ENCODE data around the gene CLEC18B. TPM values are rescaled to one million over a fixed set of nuclear protein-coding genes. Genes with fewer than 3 reads are reported as not detected.

The CLEC18B gene
- total and polyA plus RNA-seq, 4 donors = 0.21 to 1.3 (median 0.43) TPM; not detected in 1

DNA sequence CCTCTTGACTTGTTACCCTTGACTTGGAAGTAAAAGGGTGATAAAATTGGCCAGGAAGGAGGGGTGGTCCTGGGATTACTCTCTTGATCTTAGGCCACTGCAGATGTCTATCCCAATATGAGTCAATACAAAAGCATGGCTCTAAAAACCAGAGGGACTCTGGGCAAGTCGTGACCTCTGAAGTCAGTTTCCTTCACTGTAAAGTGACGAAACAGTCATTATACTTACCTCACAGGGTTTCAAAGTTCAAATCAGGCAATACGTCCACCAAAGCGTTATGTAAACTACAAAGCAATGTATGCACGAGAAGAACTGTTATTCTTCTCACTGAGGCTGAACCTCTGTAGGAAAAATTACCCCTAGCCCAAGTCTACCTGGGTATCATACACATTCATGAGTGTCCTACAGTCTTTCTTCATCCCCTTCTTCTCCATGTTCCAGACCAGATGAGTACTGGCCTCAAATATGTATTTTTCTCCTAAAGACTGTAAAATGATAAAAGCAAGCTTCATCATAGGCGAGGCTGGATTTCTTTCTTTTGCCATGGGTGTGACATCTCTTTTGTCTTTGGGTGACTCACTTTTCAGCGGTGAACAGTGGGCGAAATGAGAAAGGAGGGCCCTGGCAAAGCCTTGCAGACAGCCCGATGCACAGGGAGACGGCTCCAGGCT lies 34.5 kb upstream of the CLEC18B start:
- Histone ChIP-seq H3K4me1 (ENCODE audit: control insufficient read depth in 4 of 4, insufficient read depth in 4 of 4, low read length in 3 of 4) (peaks cover 0 to 2% (median 0%) of the 10 kb centered on the region in 4 donors), H3K9me3 (ENCODE audit: control insufficient read depth in 4 of 4, low read length in 3 of 4) (no peaks in the 10 kb centered on the region), H3K36me3 (ENCODE audit: control insufficient read depth in 4 of 4, insufficient read depth in 3 of 4, low read depth in 1 of 4, low read length in 3 of 4) (peaks cover 8 to 80% (median 50%) of the 10 kb centered on the region in 4 donors), H3K27ac (ENCODE audit: low read depth in 1 of 2, low read length in 2 of 2) (no peak overlapping the region), H3K9ac (ENCODE audit: low read depth in 1 of 2, low read length in 2 of 2) (no peak overlapping the region), H3K27me3 (ENCODE audit: control insufficient read depth in 4 of 4, insufficient read depth in 4 of 4, low read length in 3 of 4) (no peaks in the 10 kb centered on the region), H3K4me3 (ENCODE audit: low read depth in 1 of 3, low read length in 3 of 3) (no peak overlapping the region)
- 83% methylated on average over 10 of the region's 10 CpGs for WGBS
- TF ChIP-seq GABPA (IDR thresholded peaks at IDR 0.05 in 1 of 2, conservative IDR thresholded peaks at IDR 0.05 in 1 of 2) (no peak), HNF4G (IDR thresholded peaks at IDR 0.05) (no peak), FOXA2 (IDR thresholded peaks at IDR 0.05) (no peak), RXRA (IDR thresholded peaks at IDR 0.05) (no peak), RAD21 (IDR thresholded peaks at IDR 0.05) (no peak), EGR1 (IDR thresholded peaks at IDR 0.05; ENCODE audit: low read depth in 2 of 2) (no peak)
- TF ChIP-seq, protein P1, sequence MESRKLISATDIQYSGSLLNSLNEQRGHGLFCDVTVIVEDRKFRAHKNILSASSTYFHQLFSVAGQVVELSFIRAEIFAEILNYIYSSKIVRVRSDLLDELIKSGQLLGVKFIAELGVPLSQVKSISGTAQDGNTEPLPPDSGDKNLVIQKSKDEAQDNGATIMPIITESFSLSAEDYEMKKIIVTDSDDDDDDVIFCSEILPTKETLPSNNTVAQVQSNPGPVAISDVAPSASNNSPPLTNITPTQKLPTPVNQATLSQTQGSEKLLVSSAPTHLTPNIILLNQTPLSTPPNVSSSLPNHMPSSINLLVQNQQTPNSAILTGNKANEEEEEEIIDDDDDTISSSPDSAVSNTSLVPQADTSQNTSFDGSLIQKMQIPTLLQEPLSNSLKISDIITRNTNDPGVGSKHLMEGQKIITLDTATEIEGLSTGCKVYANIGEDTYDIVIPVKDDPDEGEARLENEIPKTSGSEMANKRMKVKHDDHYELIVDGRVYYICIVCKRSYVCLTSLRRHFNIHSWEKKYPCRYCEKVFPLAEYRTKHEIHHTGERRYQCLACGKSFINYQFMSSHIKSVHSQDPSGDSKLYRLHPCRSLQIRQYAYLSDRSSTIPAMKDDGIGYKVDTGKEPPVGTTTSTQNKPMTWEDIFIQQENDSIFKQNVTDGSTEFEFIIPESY (IDR thresholded peaks at IDR 0.05) = no peak
- TF ChIP-seq, protein P2, sequence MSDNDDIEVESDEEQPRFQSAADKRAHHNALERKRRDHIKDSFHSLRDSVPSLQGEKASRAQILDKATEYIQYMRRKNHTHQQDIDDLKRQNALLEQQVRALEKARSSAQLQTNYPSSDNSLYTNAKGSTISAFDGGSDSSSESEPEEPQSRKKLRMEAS (IDR thresholded peaks at IDR 0.05) = no peak
- DNase-seq (ENCODE audit: low spot score) = no peak

DNA sequence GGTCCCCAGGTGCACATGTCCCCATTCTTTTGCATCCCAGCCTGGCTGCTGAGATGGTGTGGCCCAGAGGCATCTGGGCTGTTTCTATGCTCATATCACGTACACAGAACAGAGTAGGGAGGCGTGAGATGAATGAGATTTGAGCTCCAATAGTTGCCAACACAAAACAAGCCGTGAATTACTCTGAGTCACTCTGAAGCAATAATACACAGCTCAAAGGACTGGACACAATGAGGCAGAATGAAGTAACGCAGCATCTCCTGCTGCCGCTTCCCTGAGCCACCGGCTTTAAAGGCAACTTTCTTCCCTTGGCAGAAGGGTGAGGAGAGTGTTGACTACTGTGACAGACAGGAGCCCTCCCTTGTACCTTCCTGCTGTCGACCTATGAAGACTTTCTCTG lies 33.9 kb upstream of the CLEC18B start:
- Histone ChIP-seq H3K9me3 (ENCODE audit: control insufficient read depth in 4 of 4, low read length in 3 of 4) (no peaks in the 10 kb centered on the region), H3K27ac (ENCODE audit: low read depth in 1 of 2, low read length in 2 of 2) (no peak overlapping the region), H3K4me1 (ENCODE audit: control insufficient read depth in 4 of 4, insufficient read depth in 4 of 4, low read length in 3 of 4) (peaks cover 0 to 2% (median 0%) of the 10 kb centered on the region in 4 donors), H3K36me3 (ENCODE audit: control insufficient read depth in 4 of 4, insufficient read depth in 3 of 4, low read depth in 1 of 4, low read length in 3 of 4) (peaks cover 8 to 75% (median 46%) of the 10 kb centered on the region in 4 donors), H3K27me3 (ENCODE audit: control insufficient read depth in 4 of 4, insufficient read depth in 4 of 4, low read length in 3 of 4) (no peaks in the 10 kb centered on the region), H3K9ac (ENCODE audit: low read depth in 1 of 2, low read length in 2 of 2) (no peak overlapping the region), H3K4me3 (ENCODE audit: low read depth in 1 of 3, low read length in 3 of 3) (no peak overlapping the region)
- no peak for DNase-seq (ENCODE audit: low spot score)
- TF ChIP-seq RAD21 (IDR thresholded peaks at IDR 0.05) (no peak), GABPA (IDR thresholded peaks at IDR 0.05 in 1 of 2, conservative IDR thresholded peaks at IDR 0.05 in 1 of 2) (no peak), NR2F2 (IDR thresholded peaks at IDR 0.05) (no peak), FOXA2 (IDR thresholded peaks at IDR 0.05) (no peak), YY1 (IDR thresholded peaks at IDR 0.05) (no peak), HNF4A (conservative IDR thresholded peaks at IDR 0.05) (no peak), FOXA1 (IDR thresholded peaks at IDR 0.05) (no peak)
- TF ChIP-seq, protein P3, sequence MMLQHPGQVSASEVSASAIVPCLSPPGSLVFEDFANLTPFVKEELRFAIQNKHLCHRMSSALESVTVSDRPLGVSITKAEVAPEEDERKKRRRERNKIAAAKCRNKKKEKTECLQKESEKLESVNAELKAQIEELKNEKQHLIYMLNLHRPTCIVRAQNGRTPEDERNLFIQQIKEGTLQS (IDR thresholded peaks at IDR 0.05) = no peak
- WGBS = 95% methylated on average over 7 of the region's 7 CpGs

DNA sequence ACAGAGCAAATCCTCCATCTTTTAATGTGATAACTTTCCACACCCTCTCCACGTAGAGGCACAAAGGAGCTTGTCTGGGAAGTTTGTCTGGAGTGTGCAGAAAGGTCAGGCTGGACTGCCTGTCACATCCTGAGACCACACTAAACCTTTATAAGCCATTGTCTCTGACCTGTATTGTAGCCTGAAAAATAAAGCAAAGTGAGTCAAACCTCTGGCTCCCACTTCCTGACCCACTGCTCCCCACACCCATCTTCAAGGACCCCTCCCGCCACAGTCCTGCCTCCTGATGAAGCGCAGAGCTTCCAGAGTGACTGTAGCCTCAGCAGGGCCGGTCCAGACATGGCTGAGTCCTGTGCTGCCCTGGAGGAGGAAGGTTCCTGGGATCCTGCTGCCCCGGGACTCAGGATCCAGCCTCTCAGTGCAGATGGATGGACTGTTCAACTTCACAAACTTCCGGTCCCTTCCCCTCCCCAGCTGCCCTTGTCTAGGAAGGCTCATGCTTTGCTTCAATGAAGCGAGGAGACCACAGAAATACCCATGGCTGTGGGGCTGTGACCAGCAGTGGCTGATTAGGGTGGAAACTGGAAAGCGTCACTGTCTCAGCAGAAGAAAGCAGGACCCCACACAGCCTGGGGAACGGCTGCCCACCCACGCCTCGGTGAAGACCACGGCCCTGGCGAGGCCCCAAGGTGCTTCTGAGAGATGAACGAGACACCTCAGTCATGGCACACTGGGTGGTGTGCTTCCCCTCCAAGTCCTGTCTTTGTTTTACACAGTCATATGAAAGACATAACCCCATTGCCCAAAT lies 30.9 kb upstream of the CLEC18B start:
- Histone ChIP-seq H3K27me3 (ENCODE audit: control insufficient read depth in 4 of 4, insufficient read depth in 4 of 4, low read length in 3 of 4) (no peaks in the 10 kb centered on the region), H3K9me3 (ENCODE audit: control insufficient read depth in 4 of 4, low read length in 3 of 4) (no peaks in the 10 kb centered on the region), H3K27ac (ENCODE audit: low read depth in 1 of 2, low read length in 2 of 2) (no peak overlapping the region), H3K4me1 (ENCODE audit: control insufficient read depth in 4 of 4, insufficient read depth in 4 of 4, low read length in 3 of 4) (peaks cover 0 to 4% (median 0%) of the 10 kb centered on the region in 4 donors), H3K9ac (ENCODE audit: low read depth in 1 of 2, low read length in 2 of 2) (no peak overlapping the region), H3K36me3 (ENCODE audit: control insufficient read depth in 4 of 4, insufficient read depth in 3 of 4, low read depth in 1 of 4, low read length in 3 of 4) (peaks cover 5 to 52% (median 43%) of the 10 kb centered on the region in 4 donors), H3K4me3 (ENCODE audit: low read depth in 1 of 3, low read length in 3 of 3) (no peak overlapping the region)
- 94% methylated on average over 14 of the region's 14 CpGs for WGBS
- TF ChIP-seq, protein P4, sequence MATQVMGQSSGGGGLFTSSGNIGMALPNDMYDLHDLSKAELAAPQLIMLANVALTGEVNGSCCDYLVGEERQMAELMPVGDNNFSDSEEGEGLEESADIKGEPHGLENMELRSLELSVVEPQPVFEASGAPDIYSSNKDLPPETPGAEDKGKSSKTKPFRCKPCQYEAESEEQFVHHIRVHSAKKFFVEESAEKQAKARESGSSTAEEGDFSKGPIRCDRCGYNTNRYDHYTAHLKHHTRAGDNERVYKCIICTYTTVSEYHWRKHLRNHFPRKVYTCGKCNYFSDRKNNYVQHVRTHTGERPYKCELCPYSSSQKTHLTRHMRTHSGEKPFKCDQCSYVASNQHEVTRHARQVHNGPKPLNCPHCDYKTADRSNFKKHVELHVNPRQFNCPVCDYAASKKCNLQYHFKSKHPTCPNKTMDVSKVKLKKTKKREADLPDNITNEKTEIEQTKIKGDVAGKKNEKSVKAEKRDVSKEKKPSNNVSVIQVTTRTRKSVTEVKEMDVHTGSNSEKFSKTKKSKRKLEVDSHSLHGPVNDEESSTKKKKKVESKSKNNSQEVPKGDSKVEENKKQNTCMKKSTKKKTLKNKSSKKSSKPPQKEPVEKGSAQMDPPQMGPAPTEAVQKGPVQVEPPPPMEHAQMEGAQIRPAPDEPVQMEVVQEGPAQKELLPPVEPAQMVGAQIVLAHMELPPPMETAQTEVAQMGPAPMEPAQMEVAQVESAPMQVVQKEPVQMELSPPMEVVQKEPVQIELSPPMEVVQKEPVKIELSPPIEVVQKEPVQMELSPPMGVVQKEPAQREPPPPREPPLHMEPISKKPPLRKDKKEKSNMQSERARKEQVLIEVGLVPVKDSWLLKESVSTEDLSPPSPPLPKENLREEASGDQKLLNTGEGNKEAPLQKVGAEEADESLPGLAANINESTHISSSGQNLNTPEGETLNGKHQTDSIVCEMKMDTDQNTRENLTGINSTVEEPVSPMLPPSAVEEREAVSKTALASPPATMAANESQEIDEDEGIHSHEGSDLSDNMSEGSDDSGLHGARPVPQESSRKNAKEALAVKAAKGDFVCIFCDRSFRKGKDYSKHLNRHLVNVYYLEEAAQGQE (IDR thresholded peaks at IDR 0.05) = no peak
- no peak for TF ChIP-seq FOXA1 (IDR thresholded peaks at IDR 0.05)
- no peak for TF ChIP-seq YY1 (IDR thresholded peaks at IDR 0.05)
- no peak for TF ChIP-seq TAF1 (conservative IDR thresholded peaks at IDR 0.05)
- no peak for TF ChIP-seq RXRA (IDR thresholded peaks at IDR 0.05)
- no peak for TF ChIP-seq FOXA2 (IDR thresholded peaks at IDR 0.05)
- TF ChIP-seq RAD21 (IDR thresholded peaks at IDR 0.05) = no peak
- DNase-seq (ENCODE audit: low spot score) = no peak

Data from liver (tissue), 9 donors.